ENCODE measurements around the gene MOB3A. TPM values are rescaled to one million over a fixed set of nuclear protein-coding genes. Genes with fewer than 3 reads are reported as not detected.

Gene MOB3A
- total RNA-seq, 4 donors from 2014 or later: 18.7 to 74.2 (median 46.1) TPM

- WGBS, 2 donors (ENCODE audit: low coverage in 1 of 2): 57% methylated on average over 5 of the region's 5 CpGs; no CpG with 5 or more reads in 1 of the 2 donors
- Histone ChIP-seq H3K27ac (peak overlapping the region; percentile 96 to 100 (median 98)), H3K36me3 (no peaks in the 10 kb centered on the region), H3K27me3 (no peaks in the 10 kb centered on the region), H3K9me3 (no peaks in the 10 kb centered on the region), H3K4me1 (peaks cover 44 to 80% (median 61%) of the 10 kb centered on the region in 4 donors), H3K4me3 (no peak overlapping the region)
- no peak for DNase-seq
- in situ Hi-C loops (cut with MboI; ENCODE audit: low pct_ligation_motif_present in 1 of 4, low pct_unique_long_range_greater_than_20kb in 1 of 4, low sequenced_read_pairs in 3 of 4): no loop called here
- TF ChIP-seq POLR2AphosphoS5 (IDR thresholded peaks at IDR 0.05): no peak
- TF ChIP-seq EP300 (IDR thresholded peaks at IDR 0.05; ENCODE audit: low read depth): no peak
- no peak for TF ChIP-seq POLR2A (IDR thresholded peaks at IDR 0.05)
- TF ChIP-seq, protein P1, sequence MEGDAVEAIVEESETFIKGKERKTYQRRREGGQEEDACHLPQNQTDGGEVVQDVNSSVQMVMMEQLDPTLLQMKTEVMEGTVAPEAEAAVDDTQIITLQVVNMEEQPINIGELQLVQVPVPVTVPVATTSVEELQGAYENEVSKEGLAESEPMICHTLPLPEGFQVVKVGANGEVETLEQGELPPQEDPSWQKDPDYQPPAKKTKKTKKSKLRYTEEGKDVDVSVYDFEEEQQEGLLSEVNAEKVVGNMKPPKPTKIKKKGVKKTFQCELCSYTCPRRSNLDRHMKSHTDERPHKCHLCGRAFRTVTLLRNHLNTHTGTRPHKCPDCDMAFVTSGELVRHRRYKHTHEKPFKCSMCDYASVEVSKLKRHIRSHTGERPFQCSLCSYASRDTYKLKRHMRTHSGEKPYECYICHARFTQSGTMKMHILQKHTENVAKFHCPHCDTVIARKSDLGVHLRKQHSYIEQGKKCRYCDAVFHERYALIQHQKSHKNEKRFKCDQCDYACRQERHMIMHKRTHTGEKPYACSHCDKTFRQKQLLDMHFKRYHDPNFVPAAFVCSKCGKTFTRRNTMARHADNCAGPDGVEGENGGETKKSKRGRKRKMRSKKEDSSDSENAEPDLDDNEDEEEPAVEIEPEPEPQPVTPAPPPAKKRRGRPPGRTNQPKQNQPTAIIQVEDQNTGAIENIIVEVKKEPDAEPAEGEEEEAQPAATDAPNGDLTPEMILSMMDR (IDR thresholded peaks at IDR 0.05): no peak
- intact Hi-C loops (cut with DNase I; ENCODE audit: low total_unique reads): no loop called here
Observed at GRCh38 chr19:2056837-2057192, 39.3 kb downstream of the MOB3A start.

- TF ChIP-seq POLR2A (IDR thresholded peaks at IDR 0.05) (peak; percentile 48), EP300 (IDR thresholded peaks at IDR 0.05; ENCODE audit: low read depth) (no peak), POLR2AphosphoS5 (IDR thresholded peaks at IDR 0.05) (peak; percentile 48 to 70 (median 66))
- TF ChIP-seq, protein P1 (IDR thresholded peaks at IDR 0.05): no peak
- intact Hi-C loops (cut with DNase I; ENCODE audit: low total_unique reads): no loop called here
- WGBS, 2 donors (ENCODE audit: low coverage in 1 of 2): 15% methylated on average over 13 of the region's 22 CpGs; no CpG with 5 or more reads in 1 of the 2 donors
- Histone ChIP-seq H3K27me3 (no peaks in the 10 kb centered on the region), H3K27ac (peak overlapping the region; percentile 96 to 100 (median 98)), H3K36me3 (no peaks in the 10 kb centered on the region), H3K4me3 (peak overlapping the region in 3 of 4 donors; percentile 3 to 38 (median 21)), H3K4me1 (peaks cover 49 to 85% (median 66%) of the 10 kb centered on the region in 4 donors), H3K9me3 (no peaks in the 10 kb centered on the region)
- peak; percentile 74 for DNase-seq
- in situ Hi-C loops (cut with MboI; ENCODE audit: low pct_ligation_motif_present in 1 of 4, low pct_unique_long_range_greater_than_20kb in 1 of 4, low sequenced_read_pairs in 3 of 4): no loop called here
Observed at GRCh38 chr19:2055931-2056836, 39.9 kb downstream of the MOB3A start.

DNA sequence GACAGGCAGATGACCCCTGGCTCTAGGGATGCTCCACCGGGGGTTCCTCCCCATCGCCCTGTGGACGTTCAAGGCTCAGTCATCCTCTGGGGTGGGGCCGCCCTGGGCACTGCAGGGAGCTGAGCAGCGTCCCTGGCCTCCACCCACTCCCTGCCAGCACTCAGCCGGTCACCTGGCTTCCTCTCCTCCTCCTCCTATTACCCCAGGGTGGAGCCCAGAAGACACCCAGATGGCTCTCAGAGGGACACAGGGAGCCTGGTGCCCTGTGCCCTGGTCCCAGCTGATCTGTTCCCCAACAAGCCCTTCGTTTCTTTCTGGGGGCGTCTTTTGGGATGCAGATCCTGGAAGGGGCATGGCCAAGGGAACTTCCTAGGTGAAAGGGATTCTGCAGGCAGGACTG is 41.4 kb downstream of the MOB3A start:
- in situ Hi-C loops (cut with MboI; ENCODE audit: low pct_ligation_motif_present in 1 of 4, low pct_unique_long_range_greater_than_20kb in 1 of 4, low sequenced_read_pairs in 3 of 4): no loop called here
- DNase-seq: peak; percentile 81
- H3K9me3 ChIP-seq: no peaks in the 10 kb centered on the region

More for the DNA sequence above, 41.4 kb downstream of the MOB3A start:
- H3K27ac ChIP-seq: peak overlapping the region; percentile 96 to 100 (median 98)
- no peak overlapping the region for H3K4me3 ChIP-seq
- no peaks in the 10 kb centered on the region for H3K36me3 ChIP-seq
- intact Hi-C loops (cut with DNase I; ENCODE audit: low total_unique reads): no loop called here
- H3K27me3 ChIP-seq: no peaks in the 10 kb centered on the region
- peak; percentile 50 to 72 (median 51) for TF ChIP-seq POLR2AphosphoS5 (IDR thresholded peaks at IDR 0.05)
- TF ChIP-seq, protein P1 (IDR thresholded peaks at IDR 0.05): no peak
- TF ChIP-seq EP300 (IDR thresholded peaks at IDR 0.05; ENCODE audit: low read depth): no peak
- peak; percentile 79 for TF ChIP-seq POLR2A (IDR thresholded peaks at IDR 0.05)
- H3K4me1 ChIP-seq: peaks cover 40 to 72% (median 56%) of the 10 kb centered on the region in 4 donors
- 44% methylated on average over 7 of the region's 8 CpGs; no CpG with 5 or more reads in 1 of the 2 donors for WGBS, 2 donors (ENCODE audit: low coverage in 1 of 2)

Data from transverse colon (tissue), 4 donors.